Smooth muscle cell (in vitro differentiated cells): Measurements from ENCODE around the gene CACNA2D1. TPM values are rescaled to one million over a fixed set of nuclear protein-coding genes. Genes with fewer than 3 reads are reported as not detected.

ENCODE experiments used
- DNase-seq: peaks from one replicate; lab custom pipeline; 2025; ENCODE audit not compliant: unreplicated experiment; lab: John Stamatoyannopoulos, UW
- H2AFZ ChIP-seq: fragments of 200-600 bp; sonication (generic); 2 replicates; pipeline ENCODE4 v1.6.0; 2016; ENCODE audit warnings: antibody characterized with exemption, low read depth, mild to moderate bottlenecking
- H3F3A ChIP-seq: fragments of 200-600 bp; sonication (generic); 2 replicates; pipeline ENCODE4 v1.6.0; 2017; ENCODE audit warnings: antibody characterized with exemption, low read depth
- H3K27ac ChIP-seq: fragments of 200-600 bp; sonication (generic); 2 replicates; pipeline ENCODE4 v1.5.1; 2016; ENCODE audit warnings: low read depth, mild to moderate bottlenecking
- H3K27me3 ChIP-seq: fragments of 200-600 bp; sonication (generic); 2 replicates; pipeline ENCODE4 v1.6.1; 2016; ENCODE audit warnings: low read depth, mild to moderate bottlenecking
- H3K36me3 ChIP-seq: fragments of 200-600 bp; sonication (generic); 2 replicates; pipeline ENCODE4 v1.5.1; 2016; ENCODE audit warnings: low read depth
- H3K4me1 ChIP-seq: fragments of 200-600 bp; sonication (generic); 2 replicates; pipeline ENCODE4 v1.5.1; 2016; ENCODE audit warnings: low read depth
- H3K4me2 ChIP-seq: fragments of 200-600 bp; sonication (generic); 2 replicates; pipeline ENCODE4 v1.6.0; 2016; ENCODE audit warnings: mild to moderate bottlenecking
- H3K4me3 ChIP-seq: fragments of 200-600 bp; sonication (generic); 2 replicates; pipeline ENCODE4 v1.5.1; 2016; ENCODE audit warnings: mild to moderate bottlenecking
- H3K79me2 ChIP-seq: fragments of 200-600 bp; sonication (generic); 2 replicates; pipeline ENCODE4 v1.6.0; 2016; ENCODE audit warnings: low read depth, mild to moderate bottlenecking
- H3K9ac ChIP-seq: fragments of 200-600 bp; sonication (generic); 2 replicates; pipeline ENCODE4 v1.6.0; 2016; ENCODE audit warnings: low read depth
- H3K9me3 ChIP-seq: fragments of 200-600 bp; sonication (generic); replicated peaks from 2 replicates; pipeline ENCODE4 v1.5.1; 2016; ENCODE audit warnings: low read depth
- H4K20me1 ChIP-seq: fragments of 200-600 bp; sonication (generic); 2 replicates; pipeline ENCODE4 v1.6.0; 2016; ENCODE audit warnings: low read depth
- WGBS: methylation state at CpG from one replicate; pipeline ENCODE4 v1.1.7; 2016; ENCODE audit warnings: low lambda C conversion rate; 5-methylcytosine and 5-hydroxymethylcytosine counted together
- polyA plus RNA-seq: library from polyadenylated mRNA; unstranded; fragments of >200 nt; fragmentation: Nextera tagmentation; extraction: Ambion mirVana; gene quantifications from 2 replicates; pipeline ENCODE4 v1.2.1, GENCODE V29; 2016
- total RNA-seq: library from RNA; depleted of rRNA; stranded (reverse); fragments of >200 nt; gene quantifications from 2 replicates; pipeline ENCODE4 v1.2.3, GENCODE V29; 2014
- TF ChIP-seq, protein P1 (sequence below): fragments of 200-600 bp; sonication (generic); IDR thresholded peaks from 2 replicates; pipeline ENCODE4 v1.5.1; 2017; ENCODE audit warnings: borderline replicate concordance, mild to moderate bottlenecking, antibody characterized with exemption; ENCODE audit not compliant: insufficient read depth, poor library complexity, severe bottlenecking

CACNA2D1 gene
- total and polyA plus RNA-seq, 2 experiments from 2014 or later: 4.1 to 39.3 TPM

DNA sequence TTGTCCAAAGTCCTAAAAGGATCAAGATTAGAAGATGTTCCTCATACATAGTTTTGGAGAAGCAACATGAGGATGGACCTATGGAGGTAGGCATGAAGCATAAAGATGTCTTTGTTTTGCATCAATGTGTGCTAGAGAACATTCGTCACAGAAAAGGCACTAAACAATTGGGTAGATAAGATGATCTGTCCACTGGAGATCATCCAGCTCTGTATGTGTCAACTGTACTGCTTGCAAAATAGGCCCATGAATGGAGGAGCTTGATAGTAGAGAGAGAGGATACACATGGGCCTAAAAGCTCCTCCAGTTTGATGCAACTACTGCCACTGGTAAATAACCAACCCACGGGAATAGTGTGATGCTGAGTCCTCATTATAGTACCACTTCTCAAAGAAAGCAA is 387.3 kb downstream of the CACNA2D1 start:
- Histone ChIP-seq H3K4me3 (no peak overlapping the region), H3K79me2 (no peaks in the 10 kb centered on the region), H3K27me3 (no peaks in the 10 kb centered on the region), H3K9me3 (no peaks in the 10 kb centered on the region), H3K27ac (no peak overlapping the region), H3K4me1 (peaks cover 10% of the 10 kb centered on the region), H2AFZ (no peak overlapping the region), H3F3A (peaks cover 11% of the 10 kb centered on the region), H4K20me1 (no peaks in the 10 kb centered on the region), H3K4me2 (no peak overlapping the region), H3K36me3 (peaks cover 5% of the 10 kb centered on the region), H3K9ac (no peak overlapping the region)
- TF ChIP-seq, protein P1, sequence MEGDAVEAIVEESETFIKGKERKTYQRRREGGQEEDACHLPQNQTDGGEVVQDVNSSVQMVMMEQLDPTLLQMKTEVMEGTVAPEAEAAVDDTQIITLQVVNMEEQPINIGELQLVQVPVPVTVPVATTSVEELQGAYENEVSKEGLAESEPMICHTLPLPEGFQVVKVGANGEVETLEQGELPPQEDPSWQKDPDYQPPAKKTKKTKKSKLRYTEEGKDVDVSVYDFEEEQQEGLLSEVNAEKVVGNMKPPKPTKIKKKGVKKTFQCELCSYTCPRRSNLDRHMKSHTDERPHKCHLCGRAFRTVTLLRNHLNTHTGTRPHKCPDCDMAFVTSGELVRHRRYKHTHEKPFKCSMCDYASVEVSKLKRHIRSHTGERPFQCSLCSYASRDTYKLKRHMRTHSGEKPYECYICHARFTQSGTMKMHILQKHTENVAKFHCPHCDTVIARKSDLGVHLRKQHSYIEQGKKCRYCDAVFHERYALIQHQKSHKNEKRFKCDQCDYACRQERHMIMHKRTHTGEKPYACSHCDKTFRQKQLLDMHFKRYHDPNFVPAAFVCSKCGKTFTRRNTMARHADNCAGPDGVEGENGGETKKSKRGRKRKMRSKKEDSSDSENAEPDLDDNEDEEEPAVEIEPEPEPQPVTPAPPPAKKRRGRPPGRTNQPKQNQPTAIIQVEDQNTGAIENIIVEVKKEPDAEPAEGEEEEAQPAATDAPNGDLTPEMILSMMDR: no peak
- WGBS: 93% methylated on average over 2 of the region's 2 CpGs
- no peak for DNase-seq

- Histone ChIP-seq H3K79me2 (no peaks in the 10 kb centered on the region), H3K9me3 (no peaks in the 10 kb centered on the region), H4K20me1 (no peaks in the 10 kb centered on the region), H3K9ac (no peak overlapping the region), H3K36me3 (peaks cover 5% of the 10 kb centered on the region), H3K27me3 (no peaks in the 10 kb centered on the region), H3F3A (peaks cover 23% of the 10 kb centered on the region), H3K4me1 (peaks cover 19% of the 10 kb centered on the region), H3K4me3 (no peak overlapping the region), H3K4me2 (no peak overlapping the region), H3K27ac (no peak overlapping the region), H2AFZ (no peak overlapping the region)
- 79% methylated on average over 1 of the region's 1 CpG for WGBS
- DNase-seq: no peak
- TF ChIP-seq, protein P1: no peak
Measured at GRCh38 chr7:82054544-82054943, 389.0 kb downstream of the CACNA2D1 start.

DNA sequence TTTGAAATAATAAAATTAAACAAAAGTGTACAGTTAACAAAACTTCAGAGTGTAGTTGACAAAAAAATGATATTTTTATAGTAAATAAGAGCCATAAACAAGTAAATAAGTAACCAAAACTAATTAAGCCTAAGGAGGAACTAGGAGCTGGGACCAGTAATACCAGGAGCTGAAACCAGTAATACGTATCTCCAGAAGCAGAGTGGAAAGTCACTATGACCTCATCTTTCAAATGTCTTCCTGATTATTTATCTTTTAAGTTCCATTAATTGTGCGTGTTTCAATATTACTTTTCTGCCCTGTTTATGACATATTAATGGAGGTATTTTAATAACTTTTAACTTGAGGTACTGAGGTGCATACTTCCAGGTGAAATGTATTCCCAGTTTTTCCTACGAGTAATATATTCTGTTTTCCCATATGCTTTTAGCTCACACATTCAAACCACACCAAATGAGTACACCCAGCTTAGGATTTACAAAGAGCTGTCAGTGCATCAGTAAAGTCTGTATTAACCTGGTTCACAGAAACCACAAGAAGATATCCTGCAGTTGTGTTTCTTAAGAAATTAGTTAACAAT is 390.0 kb downstream of the CACNA2D1 start:
- H2AFZ ChIP-seq: no peak overlapping the region
- no peak overlapping the region for H3K4me2 ChIP-seq
- 72% methylated on average over 3 of the region's 3 CpGs for WGBS
- peaks cover 24% of the 10 kb centered on the region for H3K4me1 ChIP-seq
- H3K79me2 ChIP-seq: no peaks in the 10 kb centered on the region
- H3K27ac ChIP-seq: peak overlapping the region; percentile 15
- peaks cover 31% of the 10 kb centered on the region for H3F3A ChIP-seq
- H4K20me1 ChIP-seq: no peaks in the 10 kb centered on the region
- H3K4me3 ChIP-seq: no peak overlapping the region
- no peaks in the 10 kb centered on the region for H3K9me3 ChIP-seq
- TF ChIP-seq, protein P1: no peak
- peaks cover 5% of the 10 kb centered on the region for H3K36me3 ChIP-seq
- no peak for DNase-seq
- no peak overlapping the region for H3K9ac ChIP-seq
- no peaks in the 10 kb centered on the region for H3K27me3 ChIP-seq

DNA sequence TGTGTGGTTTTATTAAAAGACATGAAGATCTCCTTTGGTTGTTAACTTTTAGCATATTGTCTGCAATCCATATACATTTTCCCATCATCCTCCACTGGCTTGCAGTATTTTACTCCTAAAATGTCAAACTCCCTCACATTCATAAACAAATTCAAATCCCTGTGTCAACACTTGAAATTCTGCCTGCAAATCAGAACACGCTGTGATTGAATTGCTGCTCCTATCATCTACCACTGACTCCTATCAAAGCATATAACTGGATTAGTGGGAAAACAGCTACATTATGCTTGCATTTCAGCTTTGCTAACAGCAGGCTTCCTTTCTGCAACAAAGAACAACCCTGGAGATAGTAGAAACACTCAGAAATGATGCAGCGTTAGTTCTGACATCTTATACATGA is 392.0 kb downstream of the CACNA2D1 start:
- Histone ChIP-seq H3K27ac (peak overlapping the region; percentile 92), H3K9ac (peak overlapping the region; percentile 52), H3K4me1 (peaks cover 24% of the 10 kb centered on the region), H3K36me3 (no peaks in the 10 kb centered on the region), H3K27me3 (no peaks in the 10 kb centered on the region), H4K20me1 (no peaks in the 10 kb centered on the region), H3K4me3 (no peak overlapping the region), H3F3A (peaks cover 33% of the 10 kb centered on the region), H3K9me3 (no peaks in the 10 kb centered on the region), H3K79me2 (no peaks in the 10 kb centered on the region), H2AFZ (no peak overlapping the region), H3K4me2 (peak overlapping the region; percentile 13)
- TF ChIP-seq, protein P1: no peak
- WGBS: 31% methylated on average over 2 of the region's 2 CpGs
- DNase-seq: no peak
